K562 (cell line): ENCODE measurements around the gene SART3. TPM values are rescaled to one million over a fixed set of nuclear protein-coding genes. Genes with fewer than 3 reads are reported as not detected.

Experiments
- BCOR ChIP-seq: fragments of 450-650 bp; IDR thresholded peaks from 2 replicates; pipeline ENCODE4 v1.6.1; 2016
- CHCHD3 ChIP-seq: fragments of 250-450 bp; sonication (Bioruptor Pico); IDR thresholded peaks from 2 replicates; pipeline ENCODE4 v2.1.2; 2022; ENCODE audit warnings: mild to moderate bottlenecking
- DPF2 ChIP-seq: fragments of 450-650 bp; IDR thresholded peaks from 2 replicates; pipeline ENCODE4 v1.6.1; 2016
- FIP1L1 ChIP-seq: fragments of 200-400 bp; formaldehyde crosslinking; IDR thresholded peaks from 2 replicates; pipeline ENCODE4 v1.6.1; 2018; ENCODE audit warnings: mild to moderate bottlenecking, low read depth, low read length; ENCODE audit not compliant: poor library complexity, severe bottlenecking
- MGA ChIP-seq: fragments of 450-650 bp; IDR thresholded peaks from 2 replicates; pipeline ENCODE4 v1.6.1; 2016; ENCODE audit warnings: mild to moderate bottlenecking, moderate library complexity
- SNRNP70 ChIP-seq: fragments of 200-400 bp; formaldehyde crosslinking; optimal IDR thresholded peaks from 2 replicates; pipeline ENCODE3; 2017; ENCODE audit warnings: low read depth, low read length
- THRB ChIP-seq: fragments of 450-650 bp; formaldehyde crosslinking; conservative IDR thresholded peaks from 2 replicates; pipeline ENCODE4 v1.4.0; 2022; ENCODE audit warnings: mild to moderate bottlenecking, missing genetic modification characterization
- polyA plus RNA-seq, 8 experiments: library from polyadenylated mRNA; depleted of rRNA in 4 of 8; stranded (reverse) in 5 of 8; unstranded in 3 of 8; fragments of >200 nt; fragmentation: Nextera tagmentation in 2 of 8; fragmentation: Illumina TruSeq in 1 of 8; extraction: Ambion mirVana in 2 of 8; extraction: Trizol in 1 of 8; gene quantifications; 2 replicates each; pipeline versions ENCODE4 v1.2.1 to v1.2.3, GENCODE V29; 2011 to 2014; ENCODE audit warnings: inconsistent platforms in 1 of 8, missing spikeins in 1 of 8
- total RNA-seq, 7 experiments: library from RNA; depleted of rRNA in 6 of 7; stranded (reverse); fragments of >200 nt in 6 of 7; fragmentation: Illumina TruSeq in 2 of 7; extraction: Trizol in 2 of 7; gene quantifications; 2 replicates each; pipeline versions ENCODE4 v1.2.1 to v1.2.3, GENCODE V29; 2011 to 2021; ENCODE audit warnings: low replicate concordance in 1 of 7
- TF ChIP-seq, protein P1 (sequence below): fragments of 450-650 bp; formaldehyde crosslinking; IDR thresholded peaks from 2 replicates; pipeline ENCODE4 v1.4.0; 2020; ENCODE audit warnings: mild to moderate bottlenecking
- TF ChIP-seq, protein P2 (sequence below), 2 experiments: fragments of 450-650 bp in 1 of 2; sonication (generic) in 1 of 2; formaldehyde crosslinking; conservative IDR thresholded peaks; 2 replicates each; pipeline versions ENCODE4 v1.4.0 to v1.8.1; 2020 to 2022; ENCODE audit warnings: mild to moderate bottlenecking in 1 of 2, missing genetic modification reagents in 1 of 2
- TF ChIP-seq, protein P3 (sequence below), 2 experiments: IDR thresholded peaks; 2 replicates each; pipeline ENCODE4 v1.6.1; 2012; ENCODE audit warnings: improper control_type of control experiment in 2 of 2, low read depth in 2 of 2, low read length in 2 of 2, borderline replicate concordance in 1 of 2

The SART3 gene
- total and polyA plus RNA-seq, 9 of the 15 experiments (the other 6 are each of a cell fraction or from before 2014, with no cell fraction given): 8.9 to 167 (median 56.7) TPM

DNA sequence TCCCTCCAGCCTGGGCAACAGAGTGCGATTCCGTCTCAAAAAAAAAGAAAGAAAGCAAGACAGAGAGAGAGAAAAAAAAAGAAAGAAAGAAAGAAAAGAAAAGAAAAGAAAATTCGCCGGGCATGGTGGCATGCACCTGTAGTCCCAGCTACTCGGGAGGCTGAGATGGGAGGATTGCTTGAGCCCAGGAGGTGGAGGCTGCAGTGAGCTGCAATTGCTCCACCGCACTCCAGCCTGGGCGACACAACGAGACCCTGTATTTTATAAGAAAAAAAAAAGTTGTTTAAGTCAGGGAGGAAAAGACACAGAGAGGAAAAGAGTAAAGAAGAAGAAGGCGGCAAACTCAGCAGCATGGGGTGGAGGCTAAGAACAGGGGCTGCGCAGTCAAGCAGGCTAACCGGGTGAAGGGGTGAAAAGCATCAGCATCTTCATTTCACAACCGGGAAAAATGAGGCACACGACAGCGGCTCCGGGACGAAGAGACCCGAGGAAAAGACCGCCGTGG is 46.5 kb downstream of the SART3 start (continued):
- TF ChIP-seq MGA (peak; percentile 95; the same call in 1 of the 2 replicates), THRB (CRISPR knock-in tag) (no peak), CHCHD3 (CRISPR knock-in tag) (no peak), SNRNP70 (no peak), BCOR (peak; percentile 72), DPF2 (no peak), FIP1L1 (no peak)
- TF ChIP-seq, protein P1, sequence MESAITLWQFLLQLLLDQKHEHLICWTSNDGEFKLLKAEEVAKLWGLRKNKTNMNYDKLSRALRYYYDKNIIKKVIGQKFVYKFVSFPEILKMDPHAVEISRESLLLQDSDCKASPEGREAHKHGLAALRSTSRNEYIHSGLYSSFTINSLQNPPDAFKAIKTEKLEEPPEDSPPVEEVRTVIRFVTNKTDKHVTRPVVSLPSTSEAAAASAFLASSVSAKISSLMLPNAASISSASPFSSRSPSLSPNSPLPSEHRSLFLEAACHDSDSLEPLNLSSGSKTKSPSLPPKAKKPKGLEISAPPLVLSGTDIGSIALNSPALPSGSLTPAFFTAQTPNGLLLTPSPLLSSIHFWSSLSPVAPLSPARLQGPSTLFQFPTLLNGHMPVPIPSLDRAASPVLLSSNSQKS (CRISPR knock-in tag): no peak
- TF ChIP-seq, protein P2, sequence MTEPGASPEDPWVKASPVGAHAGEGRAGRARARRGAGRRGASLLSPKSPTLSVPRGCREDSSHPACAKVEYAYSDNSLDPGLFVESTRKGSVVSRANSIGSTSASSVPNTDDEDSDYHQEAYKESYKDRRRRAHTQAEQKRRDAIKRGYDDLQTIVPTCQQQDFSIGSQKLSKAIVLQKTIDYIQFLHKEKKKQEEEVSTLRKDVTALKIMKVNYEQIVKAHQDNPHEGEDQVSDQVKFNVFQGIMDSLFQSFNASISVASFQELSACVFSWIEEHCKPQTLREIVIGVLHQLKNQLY (CRISPR knock-in tag; conservative IDR thresholded peaks at IDR 0.05): no peak
- TF ChIP-seq, protein P3, sequence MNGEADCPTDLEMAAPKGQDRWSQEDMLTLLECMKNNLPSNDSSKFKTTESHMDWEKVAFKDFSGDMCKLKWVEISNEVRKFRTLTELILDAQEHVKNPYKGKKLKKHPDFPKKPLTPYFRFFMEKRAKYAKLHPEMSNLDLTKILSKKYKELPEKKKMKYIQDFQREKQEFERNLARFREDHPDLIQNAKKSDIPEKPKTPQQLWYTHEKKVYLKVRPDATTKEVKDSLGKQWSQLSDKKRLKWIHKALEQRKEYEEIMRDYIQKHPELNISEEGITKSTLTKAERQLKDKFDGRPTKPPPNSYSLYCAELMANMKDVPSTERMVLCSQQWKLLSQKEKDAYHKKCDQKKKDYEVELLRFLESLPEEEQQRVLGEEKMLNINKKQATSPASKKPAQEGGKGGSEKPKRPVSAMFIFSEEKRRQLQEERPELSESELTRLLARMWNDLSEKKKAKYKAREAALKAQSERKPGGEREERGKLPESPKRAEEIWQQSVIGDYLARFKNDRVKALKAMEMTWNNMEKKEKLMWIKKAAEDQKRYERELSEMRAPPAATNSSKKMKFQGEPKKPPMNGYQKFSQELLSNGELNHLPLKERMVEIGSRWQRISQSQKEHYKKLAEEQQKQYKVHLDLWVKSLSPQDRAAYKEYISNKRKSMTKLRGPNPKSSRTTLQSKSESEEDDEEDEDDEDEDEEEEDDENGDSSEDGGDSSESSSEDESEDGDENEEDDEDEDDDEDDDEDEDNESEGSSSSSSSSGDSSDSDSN (IDR thresholded peaks at IDR 0.05; ENCODE audit: borderline replicate concordance in 1 of 2, low read depth in 2 of 2, low read length in 2 of 2): no peak
